ENCODE measurements around the gene PFKFB3. TPM values are rescaled to one million over a fixed set of nuclear protein-coding genes. Genes with fewer than 3 reads are reported as not detected.

PFKFB3 gene
- total and polyA plus RNA-seq, 9 of the 15 experiments (the other 6 are each of a cell fraction or from before 2014, with no cell fraction given): 0.46 to 21.6 (median 7.8) TPM

DNA sequence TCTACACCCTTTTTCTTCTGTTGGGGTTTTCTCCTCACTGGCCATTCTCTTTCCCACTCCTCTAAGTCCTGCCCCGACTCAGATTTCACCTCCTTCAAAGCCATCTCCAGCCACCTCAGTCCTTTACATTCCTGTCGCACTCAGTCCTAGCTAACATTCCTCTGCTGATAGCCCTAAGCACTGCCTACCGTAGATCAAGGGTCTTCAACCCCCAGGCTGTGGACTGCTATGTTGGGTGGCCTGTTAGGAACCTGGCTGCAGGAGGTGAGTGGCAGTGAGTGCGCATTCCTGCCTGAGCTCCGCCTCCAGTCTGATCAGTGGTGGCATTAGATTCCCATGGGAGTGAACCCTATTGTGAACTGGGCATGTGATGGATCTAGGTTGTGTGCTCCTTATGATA lies 11.2 kb downstream of the PFKFB3 start:
- BruUV-seq (replicated peaks): no TSS peak

More for the DNA sequence above, 11.2 kb downstream of the PFKFB3 start:
- POLR2A ChIA-PET: interaction anchor here (1.2 kb wide), 1 partner anchor 11 kb away, joined by 5 read pairs; the partner anchor contains the start of gene PFKFB3
- Histone ChIP-seq H4K20me1 (replicated peaks; ENCODE audit: control insufficient read depth, insufficient read depth, low read length) (0 out of 2 replicates have a peak, but pooled peaks cover under 1% of the 10 kb centered on the region), H3K9me1 (ENCODE audit: control insufficient read depth, insufficient read depth, low read length) (peaks cover 3% of the 10 kb centered on the region), H3K4me1 (replicated peaks in 1 of 2; ENCODE audit: control insufficient read depth in 2 of 2, insufficient read depth in 2 of 2, low read length in 2 of 2) (peaks cover 0 to 7% of the 10 kb centered on the region in 2 experiments; a peak in 1 of 5 replicates), H3K27me3 (ENCODE audit: control insufficient read depth in 2 of 2, insufficient read depth in 2 of 2, low read length in 2 of 2) (no peaks in the 10 kb centered on the region), H3K9ac (ENCODE audit: insufficient read depth in 1 of 2, low read depth in 2 of 2, low read length in 2 of 2) (no peak overlapping the region), H3K36me3 (ENCODE audit: control insufficient read depth, insufficient read depth, low read length) (peaks cover 50% of the 10 kb centered on the region; the same call in 2 of the 3 replicates), H2AFZ (ENCODE audit: low read depth, low read length) (no peak overlapping the region), H3K4me2 (ENCODE audit: insufficient read depth, low read length) (no peak overlapping the region), H3K9me3 (replicated peaks; ENCODE audit: control insufficient read depth, insufficient read depth, low read depth, low read length) (no peaks in the 10 kb centered on the region), H3K4me3 (no peak overlapping the region), H3K79me2 (ENCODE audit: control insufficient read depth, insufficient read depth, low read length) (no peaks in the 10 kb centered on the region; the same call in 1 of the 3 replicates), H3K27ac (ENCODE audit: extremely low read depth, low read depth, low read length) (no peak overlapping the region)
- ATAC-seq: no peak
- FAIRE-seq: no peak
- no peak for TF ChIP-seq NR2F6 (CRISPR knock-in tag; IDR thresholded peaks at IDR 0.05)
- no peak for TF ChIP-seq AFF4 (CRISPR knock-in tag; IDR thresholded peaks at IDR 0.05)
- TF ChIP-seq HDAC3 (IDR thresholded peaks at IDR 0.05; ENCODE audit: borderline replicate concordance, partially characterized antibody): no peak
- no peak for TF ChIP-seq TBL1XR1 (IDR thresholded peaks at IDR 0.05; ENCODE audit: low read length in 2 of 2)
- no peak for TF ChIP-seq ZBTB8A (IDR thresholded peaks at IDR 0.05; ENCODE audit: partially characterized antibody)
- no peak for TF ChIP-seq ELF1 (tag; IDR thresholded peaks at IDR 0.05)
- TF ChIP-seq PURB (CRISPR knock-in tag; IDR thresholded peaks at IDR 0.05; ENCODE audit: low read depth): no peak
- TF ChIP-seq ESRRB (CRISPR knock-in tag; IDR thresholded peaks at IDR 0.05; ENCODE audit: borderline replicate concordance): no peak
- TF ChIP-seq ZSCAN29 (IDR thresholded peaks at IDR 0.05): no peak
- no peak for TF ChIP-seq PCBP2 (IDR thresholded peaks at IDR 0.05; ENCODE audit: low read depth, low read length, poor library complexity, severe bottlenecking)
- intact Hi-C loops (cut with micrococcal nuclease) (no loop called here), in situ Hi-C loops (cut with MboI) (no loop called here)
- CTCF ChIA-PET (ENCODE audit: low intra/inter-chr PET ratio): no interaction called here
- WGBS (ENCODE audit: insufficient coverage, low coverage, missing lambda C conversion rate): 92% methylated on average over 5 of the region's 5 CpGs
- DNase-seq (ENCODE audit: extremely low read depth in 1 of 4, low spot score in 3 of 4): no peak
